ES-I3 (cell line): ENCODE results near the gene ADCY5.

ENCODE experiments used
- H3K36me3 ChIP-seq: 2 replicates; pipeline ENCODE4 v1.6.1; 2013; ENCODE audit warnings: mild to moderate bottlenecking, low read length, control low read depth, moderate library complexity; ENCODE audit not compliant: insufficient read depth
- H3K4me1 ChIP-seq: 2 replicates; pipeline ENCODE4 v1.6.1; 2013; ENCODE audit warnings: mild to moderate bottlenecking, control low read depth, low read length; ENCODE audit not compliant: insufficient read depth
- H3K9ac ChIP-seq: 2 replicates; pipeline ENCODE4 v1.6.1; 2013; ENCODE audit warnings: low read depth, mild to moderate bottlenecking, low read length, moderate library complexity
- H3K9me3 ChIP-seq: 2 replicates; pipeline ENCODE4 v1.6.1; 2013; ENCODE audit warnings: mild to moderate bottlenecking, low read length, moderate library complexity; ENCODE audit not compliant: control insufficient read depth, insufficient read depth

ADCY5 gene

DNA sequence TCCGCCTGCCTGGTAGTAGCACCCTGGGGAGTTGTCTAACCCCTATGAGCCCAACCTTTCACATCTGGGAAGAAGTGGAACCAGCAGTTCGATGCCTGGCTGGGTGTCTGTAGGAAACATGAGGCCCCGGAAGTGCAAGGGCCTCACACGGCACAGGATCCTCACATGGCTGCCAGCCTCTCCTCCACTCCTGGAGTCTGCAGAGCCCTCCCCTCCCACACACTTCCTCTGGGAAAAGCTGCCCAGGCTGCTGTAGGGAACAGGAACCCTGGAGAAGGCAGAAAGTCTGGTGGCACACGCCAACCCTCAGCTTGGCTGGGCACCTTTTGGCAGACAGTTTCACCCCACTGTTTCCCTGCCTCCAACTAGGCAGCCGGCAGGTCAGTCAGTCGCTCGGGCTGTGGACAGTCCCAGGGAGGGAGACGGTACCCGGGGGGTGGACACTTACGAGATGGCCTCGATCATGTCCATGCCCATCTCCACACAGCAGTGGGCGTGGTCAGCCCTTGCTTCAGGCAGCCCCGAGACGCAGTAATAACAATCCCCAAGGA is 118.4 kb downstream of the ADCY5 start:
- Histone ChIP-seq H3K9ac (no peak overlapping the region), H3K36me3 (no peaks in the 10 kb centered on the region), H3K4me1 (no peaks in the 10 kb centered on the region), H3K9me3 (no peaks in the 10 kb centered on the region)

DNA sequence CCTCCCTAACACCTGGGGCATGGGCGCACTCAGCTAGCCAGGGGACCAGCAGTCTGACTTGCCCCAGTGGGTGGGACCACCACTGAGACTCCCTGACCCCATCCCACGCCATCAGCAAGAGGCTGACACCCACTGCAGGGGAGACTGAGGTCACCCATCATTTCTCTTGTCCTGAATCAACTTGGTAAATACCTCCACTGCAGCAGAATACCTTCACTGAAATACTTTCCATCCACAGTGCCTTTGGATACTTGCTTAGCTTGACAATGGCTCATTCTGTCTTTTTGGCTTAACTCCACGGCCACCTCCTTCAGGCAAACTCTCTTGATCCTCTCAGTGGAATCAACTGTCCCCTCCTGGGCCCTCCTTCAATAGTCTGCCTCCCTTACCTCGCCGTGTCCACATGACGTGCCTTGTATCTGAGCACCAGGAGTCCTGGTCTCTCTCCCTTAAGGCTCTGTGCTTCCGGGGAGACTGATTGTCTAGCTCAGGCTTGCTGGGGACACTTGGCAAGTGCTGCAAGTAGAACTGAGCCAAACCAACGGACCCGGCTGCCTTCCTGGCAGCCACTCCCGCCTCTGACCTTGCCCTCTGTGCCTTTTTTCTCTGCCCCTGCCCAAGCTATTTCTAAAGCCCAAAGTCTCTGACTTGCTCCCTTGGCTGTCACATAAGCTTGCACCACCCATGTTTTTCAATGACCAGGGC is 119.1 kb downstream of the ADCY5 start:
- H3K9ac ChIP-seq: no peak overlapping the region
- H3K9me3 ChIP-seq: no peaks in the 10 kb centered on the region
- H3K4me1 ChIP-seq: no peaks in the 10 kb centered on the region
- no peaks in the 10 kb centered on the region for H3K36me3 ChIP-seq

DNA sequence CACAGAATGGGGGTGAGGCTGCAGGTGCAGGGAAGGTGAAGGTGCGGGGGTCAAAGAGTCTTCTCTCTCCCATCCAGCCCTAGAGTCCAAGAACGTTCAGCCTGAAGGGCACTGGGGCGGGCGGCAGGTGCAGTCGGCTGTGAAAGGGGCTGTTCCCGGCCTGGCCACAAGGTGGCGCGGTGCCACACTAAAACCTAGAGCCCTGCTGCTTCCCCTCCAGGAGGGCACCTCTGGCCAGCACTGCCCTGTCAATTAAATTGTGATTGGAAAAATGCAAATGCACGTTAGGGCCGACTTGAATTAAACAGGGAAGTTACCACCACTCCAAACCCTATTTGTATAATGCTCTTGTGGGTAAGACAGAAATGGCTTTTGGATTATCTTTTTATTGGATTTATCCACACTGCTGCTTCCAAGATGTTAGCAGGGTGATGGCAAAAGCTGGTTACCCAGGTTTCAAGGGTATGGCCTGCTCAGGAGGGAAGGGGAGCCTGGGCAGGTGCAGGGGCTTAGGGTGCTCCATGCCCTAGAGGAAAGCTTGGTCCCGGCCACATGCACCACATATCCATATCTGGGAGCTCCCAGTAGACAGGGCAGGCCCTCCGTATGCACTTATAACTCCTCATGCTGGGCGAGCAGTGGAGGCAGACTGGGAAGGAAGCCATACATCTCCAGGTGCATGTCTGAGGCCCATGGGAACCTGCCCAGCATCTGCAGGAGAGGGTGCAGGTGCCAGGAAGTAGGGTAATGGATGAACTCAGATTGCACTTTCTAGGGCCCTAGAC is 119.8 kb downstream of the ADCY5 start:
- Histone ChIP-seq H3K4me1 (no peaks in the 10 kb centered on the region), H3K36me3 (no peaks in the 10 kb centered on the region), H3K9me3 (no peaks in the 10 kb centered on the region), H3K9ac (no peak overlapping the region)

DNA sequence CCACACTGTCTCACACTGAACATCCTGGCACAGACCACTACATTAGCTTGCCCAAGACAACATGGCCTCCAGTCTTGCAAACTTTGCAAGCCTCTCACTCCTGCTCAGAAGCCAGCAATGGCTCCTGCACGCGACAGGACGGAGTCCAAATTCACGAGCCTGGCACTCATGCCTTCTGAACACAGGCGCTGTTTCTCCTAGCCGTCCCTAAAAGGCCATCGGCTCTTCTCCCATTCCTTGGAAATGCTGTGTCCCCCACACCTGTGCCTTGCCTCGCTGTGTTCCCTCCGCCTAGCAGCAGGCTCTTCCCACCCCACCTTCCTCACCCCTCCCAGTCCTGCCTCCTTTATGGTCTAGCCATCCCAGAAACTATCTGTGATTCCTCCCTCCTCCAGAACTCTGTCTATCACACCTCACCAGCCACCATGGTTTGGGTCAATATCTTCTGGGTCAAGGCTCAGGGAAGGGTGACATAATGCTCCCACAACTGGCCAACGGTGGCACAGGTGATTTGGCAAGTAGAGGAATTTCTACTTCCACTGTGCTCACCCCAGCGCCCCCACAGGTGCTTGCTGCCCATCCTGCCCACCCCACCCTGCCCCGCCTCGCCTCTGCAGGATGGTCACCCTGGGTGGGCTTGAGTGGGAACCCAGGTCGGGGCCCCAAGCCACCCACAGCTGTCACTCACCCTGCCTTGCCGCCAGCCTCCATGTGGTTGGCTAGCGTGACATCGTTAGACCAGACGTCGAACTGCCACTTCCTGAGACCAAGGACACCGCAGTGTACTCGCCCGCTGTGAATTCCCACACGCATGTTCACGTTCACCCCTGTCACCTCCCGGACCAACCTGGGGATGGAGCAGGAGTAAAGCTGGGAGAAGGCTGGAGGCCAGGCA is 120.7 kb downstream of the ADCY5 start:
- H3K36me3 ChIP-seq: no peaks in the 10 kb centered on the region
- H3K9me3 ChIP-seq: no peaks in the 10 kb centered on the region
- no peaks in the 10 kb centered on the region for H3K4me1 ChIP-seq
- no peak overlapping the region for H3K9ac ChIP-seq

DNA sequence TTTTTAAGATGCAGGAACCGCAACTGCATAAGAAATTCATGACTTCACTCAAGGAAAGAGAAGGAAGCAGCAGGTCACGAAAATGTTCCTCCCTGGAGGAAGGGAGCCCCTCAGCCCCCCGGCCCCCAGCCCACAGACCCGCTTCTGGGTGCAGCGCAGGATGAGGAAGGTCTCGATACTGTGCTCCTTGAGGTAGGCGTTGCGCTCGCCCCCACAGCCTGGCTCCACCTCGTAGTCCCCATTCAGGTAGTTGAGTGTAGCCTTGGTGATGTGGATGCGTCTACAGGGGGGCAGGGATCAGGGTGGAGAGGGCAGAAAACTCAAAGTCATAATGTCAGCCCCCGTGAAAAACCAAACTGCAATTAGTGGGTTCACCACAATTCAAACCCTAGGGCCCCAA is 121.4 kb downstream of the ADCY5 start:
- Histone ChIP-seq H3K36me3 (no peaks in the 10 kb centered on the region), H3K4me1 (no peaks in the 10 kb centered on the region), H3K9me3 (no peaks in the 10 kb centered on the region), H3K9ac (no peak overlapping the region)

DNA sequence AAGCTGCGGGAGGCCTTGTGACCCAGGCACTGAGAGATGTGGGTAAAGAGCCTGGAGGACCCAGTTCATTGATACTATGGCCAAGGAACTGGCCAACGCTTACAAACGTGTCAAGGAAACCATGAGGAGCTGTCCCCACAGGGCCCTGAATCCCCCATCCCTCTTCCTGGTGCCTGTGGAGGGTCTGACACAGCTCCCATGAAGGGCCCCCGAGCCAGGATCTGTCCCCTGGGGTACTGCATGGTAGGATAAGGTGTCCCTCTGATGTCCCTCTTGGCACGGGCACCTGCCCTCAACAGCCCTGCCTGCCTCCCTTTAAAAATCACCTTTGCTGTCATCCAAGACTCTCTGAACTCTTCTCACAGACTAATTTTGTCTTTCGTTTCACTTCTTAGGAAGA is 122.4 kb downstream of the ADCY5 start:
- no peak overlapping the region for H3K9ac ChIP-seq
- no peaks in the 10 kb centered on the region for H3K36me3 ChIP-seq
- H3K9me3 ChIP-seq: no peaks in the 10 kb centered on the region
- H3K4me1 ChIP-seq: no peaks in the 10 kb centered on the region

DNA sequence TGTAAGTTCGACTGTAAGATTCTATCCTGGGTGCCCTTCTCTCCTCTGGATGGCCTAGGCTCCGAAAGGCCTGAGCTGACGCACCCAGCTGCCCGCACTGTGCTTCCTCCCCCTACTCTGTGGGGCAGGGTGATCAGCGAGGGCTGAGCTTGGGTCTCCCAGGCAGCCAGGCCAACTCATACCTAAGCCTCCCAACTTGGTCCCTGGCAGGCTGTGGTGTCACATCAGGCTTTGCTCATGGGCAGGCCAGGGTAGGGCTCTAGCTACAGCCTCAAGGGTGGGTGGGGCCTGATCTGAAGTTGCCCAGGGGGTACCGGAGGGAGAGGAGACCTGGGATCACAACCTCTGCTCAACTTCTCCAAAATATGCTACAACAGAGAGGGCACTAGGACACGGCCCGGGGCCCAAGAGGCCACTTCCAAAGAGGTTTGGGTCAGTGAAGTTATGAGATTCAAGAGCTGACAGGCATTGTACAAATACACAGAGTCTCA is 123.1 kb downstream of the ADCY5 start:
- Histone ChIP-seq H3K9me3 (no peaks in the 10 kb centered on the region), H3K36me3 (no peaks in the 10 kb centered on the region), H3K4me1 (no peaks in the 10 kb centered on the region), H3K9ac (no peak overlapping the region)

DNA sequence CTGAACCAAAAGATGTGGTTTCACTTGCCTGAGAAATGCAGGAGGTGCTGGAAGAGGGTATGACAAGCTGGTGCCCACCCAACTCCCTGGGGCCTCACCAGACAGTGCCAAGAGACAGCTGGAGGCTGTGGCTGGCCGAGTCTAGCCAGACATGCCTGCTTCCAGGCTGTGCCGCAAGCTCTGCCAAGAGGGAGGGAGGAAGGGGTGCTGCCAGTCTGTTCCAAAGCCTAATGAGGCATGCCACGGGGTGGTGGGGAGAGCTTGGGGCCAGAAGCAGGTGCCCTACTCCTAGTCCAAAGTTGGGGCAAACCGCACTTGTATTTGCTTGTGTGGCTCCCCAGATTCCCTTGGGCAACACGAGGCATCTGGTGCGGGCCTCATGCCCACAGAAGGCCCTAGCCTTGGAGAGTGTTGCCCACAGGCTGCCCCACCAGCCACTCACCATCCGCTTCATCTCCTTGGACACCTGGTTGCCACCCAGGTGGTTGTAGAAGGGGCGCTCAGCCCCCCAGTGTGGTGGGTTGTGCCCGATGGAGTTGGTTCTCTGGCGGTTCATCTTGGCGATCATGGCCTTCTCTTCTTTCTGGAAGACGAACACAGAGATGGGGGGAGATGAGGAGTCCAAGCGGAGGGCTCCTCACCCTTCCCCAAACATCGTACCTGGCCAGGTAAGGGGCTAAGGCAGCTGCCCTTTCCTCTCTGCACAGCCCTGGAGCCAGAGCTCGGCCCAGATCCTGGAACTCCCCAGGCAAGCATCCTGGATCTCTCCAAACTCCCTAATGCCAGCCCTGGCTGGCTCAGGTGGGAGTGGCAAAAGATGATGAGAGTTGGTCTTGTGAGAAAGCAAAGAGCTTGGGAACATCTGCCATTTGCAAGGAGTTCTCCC is 123.8 kb downstream of the ADCY5 start:
- no peaks in the 10 kb centered on the region for H3K9me3 ChIP-seq
- no peaks in the 10 kb centered on the region for H3K36me3 ChIP-seq
- no peak overlapping the region for H3K9ac ChIP-seq
- H3K4me1 ChIP-seq: peaks cover 5% of the 10 kb centered on the region

DNA sequence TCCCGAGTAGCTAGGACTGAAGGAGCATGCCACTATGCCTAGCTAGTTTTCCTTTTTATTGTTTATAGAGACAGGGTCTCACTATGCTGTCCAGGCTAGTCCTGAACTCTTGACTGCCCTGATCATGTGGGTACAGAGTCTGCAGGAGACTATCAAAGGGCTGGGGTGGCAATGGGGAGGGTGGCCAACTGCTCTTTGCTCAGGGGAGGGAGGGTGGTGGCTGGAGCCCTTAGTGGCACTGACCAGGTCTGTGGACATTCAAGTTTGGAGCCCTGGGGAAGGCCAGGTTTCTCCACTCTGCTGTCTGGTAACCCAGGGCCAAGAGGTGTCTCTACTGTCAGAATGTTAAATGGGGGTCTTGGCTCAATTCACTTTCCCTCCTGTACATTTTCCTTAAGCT is 125.1 kb downstream of the ADCY5 start:
- Histone ChIP-seq H3K36me3 (no peaks in the 10 kb centered on the region), H3K4me1 (peaks cover 11% of the 10 kb centered on the region), H3K9me3 (no peaks in the 10 kb centered on the region), H3K9ac (no peak overlapping the region)

DNA sequence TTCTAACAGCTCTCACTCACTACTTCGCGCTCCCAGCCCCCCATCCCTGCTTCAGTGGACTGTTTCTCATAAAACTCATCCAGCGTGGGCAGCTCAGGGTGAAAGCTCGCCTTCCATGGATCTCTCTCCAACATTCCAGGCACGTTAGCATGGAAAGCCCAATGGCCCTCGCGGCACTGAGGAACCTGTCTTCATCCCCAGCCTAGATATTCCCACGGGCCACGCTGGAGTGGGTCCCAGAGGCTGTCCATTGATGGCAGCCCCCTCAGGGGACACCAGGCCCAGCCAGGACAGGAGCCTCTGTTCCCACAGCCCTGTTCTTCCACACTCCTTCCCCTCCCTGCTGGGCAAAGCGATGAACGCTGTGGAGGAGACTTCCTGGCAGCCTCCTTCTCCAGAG is 126.0 kb downstream of the ADCY5 start:
- H3K4me1 ChIP-seq: peaks cover 11% of the 10 kb centered on the region
- no peaks in the 10 kb centered on the region for H3K36me3 ChIP-seq
- no peaks in the 10 kb centered on the region for H3K9me3 ChIP-seq
- no peak overlapping the region for H3K9ac ChIP-seq

DNA sequence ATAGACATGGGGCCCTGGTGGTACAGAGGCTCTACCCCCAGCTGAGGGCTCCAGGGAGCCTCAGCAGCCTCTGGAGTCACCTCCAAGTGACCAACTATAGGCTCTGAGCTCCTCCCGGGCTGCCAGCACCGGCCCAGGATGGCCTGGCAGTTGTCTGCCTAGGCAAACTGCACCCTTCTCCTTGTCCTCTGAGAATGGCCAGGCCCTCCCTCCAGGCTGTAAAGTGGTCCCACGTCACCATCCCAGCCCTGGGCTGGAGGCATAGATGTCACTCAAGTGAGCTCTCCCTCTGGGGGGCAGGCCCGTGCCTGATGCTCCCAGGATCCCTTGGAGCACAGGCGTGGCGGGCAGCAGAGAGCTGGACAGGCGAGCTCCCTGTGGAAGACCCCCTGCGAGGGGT is 127.1 kb downstream of the ADCY5 start:
- H3K9ac ChIP-seq: no peak overlapping the region
- no peaks in the 10 kb centered on the region for H3K9me3 ChIP-seq
- no peaks in the 10 kb centered on the region for H3K36me3 ChIP-seq
- peaks cover 11% of the 10 kb centered on the region for H3K4me1 ChIP-seq

DNA sequence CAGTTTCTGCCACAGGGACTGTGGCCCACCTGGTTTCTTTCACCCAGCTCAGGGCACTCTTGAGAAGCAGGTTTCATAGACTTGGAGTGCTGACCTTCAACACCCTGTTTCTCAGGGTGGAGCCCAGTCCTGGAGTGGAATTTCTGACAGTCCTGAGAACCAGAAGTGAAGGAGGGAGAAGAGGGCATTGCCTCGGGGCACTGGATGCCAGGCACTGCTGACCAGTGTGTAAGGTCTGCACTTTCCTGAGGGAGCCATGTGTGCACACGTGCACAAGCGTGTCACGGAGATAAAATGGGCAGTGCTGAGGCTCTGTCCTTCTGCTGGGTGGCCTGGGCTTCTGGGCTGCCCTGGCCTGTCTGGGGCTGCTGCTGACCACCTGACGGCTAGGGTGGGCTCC is 128.7 kb downstream of the ADCY5 start:
- peaks cover 23% of the 10 kb centered on the region for H3K4me1 ChIP-seq

DNA sequence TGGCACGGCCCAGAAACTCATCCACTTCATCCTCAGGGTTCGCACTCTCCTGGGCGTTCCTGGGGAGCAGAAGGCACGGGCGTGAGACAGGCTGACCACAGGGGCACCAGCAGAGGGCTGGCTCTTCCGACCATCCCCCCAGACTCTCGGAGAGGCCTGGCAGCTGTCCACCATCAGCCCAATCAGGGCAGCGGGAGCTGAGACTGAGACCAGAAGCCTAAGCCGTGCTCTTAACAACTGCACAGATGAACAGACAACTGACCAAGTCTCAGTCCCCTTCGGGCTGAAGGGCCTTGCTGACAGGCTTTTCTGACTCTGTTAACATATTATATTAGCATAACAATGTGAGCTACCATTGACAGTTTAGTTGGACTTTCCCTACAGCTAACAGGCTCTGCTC is 129.1 kb downstream of the ADCY5 start:
- no peaks in the 10 kb centered on the region for H3K9me3 ChIP-seq
- no peak overlapping the region for H3K9ac ChIP-seq
- H3K36me3 ChIP-seq: no peaks in the 10 kb centered on the region
- peaks cover 23% of the 10 kb centered on the region for H3K4me1 ChIP-seq

More for the DNA sequence above, 128.7 kb downstream of the ADCY5 start:
- Histone ChIP-seq H3K36me3 (no peaks in the 10 kb centered on the region), H3K9me3 (no peaks in the 10 kb centered on the region), H3K9ac (no peak overlapping the region)
